Measurements from ENCODE around the gene ZNF524. TPM values are rescaled to one million over a fixed set of nuclear protein-coding genes. Genes with fewer than 3 reads are reported as not detected.
"Not testable (repeated sequence)": the region's sequence is repeated elsewhere in the genome, so short reads cannot be mapped to it uniquely, and the experiment has no call there.

ZNF524 gene
- polyA plus RNA-seq (ENCODE audit: insufficient read length) = 10.9 TPM

DNA sequence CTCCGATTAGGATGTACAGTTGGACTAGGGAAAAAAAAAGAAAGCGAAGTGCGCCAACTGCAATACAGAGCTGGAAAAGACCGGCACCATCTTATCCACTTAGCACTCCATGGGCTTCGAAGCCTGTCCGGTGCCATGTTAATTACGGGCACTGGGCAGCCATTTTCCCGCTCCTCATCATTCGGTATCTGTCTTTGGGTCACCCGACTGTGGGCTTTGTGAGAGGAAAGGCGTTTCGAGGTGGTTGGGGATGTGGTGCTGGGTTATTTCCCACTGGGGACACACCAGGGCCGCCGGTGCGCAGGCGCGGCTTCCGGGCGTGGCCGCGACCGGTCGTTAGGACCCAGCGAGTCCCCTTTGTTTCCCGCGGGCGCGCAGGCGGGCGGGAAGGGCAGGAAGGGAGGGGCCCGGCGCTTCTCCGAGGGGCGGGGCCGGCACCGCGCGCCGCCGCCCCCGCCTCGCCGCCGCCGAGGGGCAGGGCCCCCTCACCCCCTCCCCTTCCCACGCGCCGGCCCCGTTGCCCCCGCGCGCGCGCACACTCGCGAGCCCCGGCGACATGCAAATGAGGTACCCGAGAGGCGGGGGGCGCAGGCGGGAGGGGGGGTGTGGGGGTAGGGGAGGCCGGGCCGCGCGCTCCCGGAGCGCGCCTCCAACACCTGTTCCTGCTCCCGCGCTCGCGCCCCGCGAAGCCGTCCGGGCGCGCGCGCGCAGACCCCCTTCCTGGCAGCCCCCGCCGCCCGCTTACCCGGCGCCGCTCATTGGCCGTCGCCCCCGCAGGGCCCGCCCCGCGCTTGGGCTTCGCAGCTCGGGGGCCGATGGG, at the start of gene ZNF524:
TSS of gene ZNF524 (plus strand) at position 447 of the 820 bp plus-strand sequence. CDS start 1,825 bp downstream, outside the sequence.
- DNase-seq = peak; percentile 95

- no peak for DNase-seq
Observed at GRCh38 chr19:55550321-55550650, 49.8 kb upstream of the ZNF524 start.

GRCh38 chr19:55552206-55552605, 47.9 kb upstream of the ZNF524 start:
- no peak for DNase-seq

DNA sequence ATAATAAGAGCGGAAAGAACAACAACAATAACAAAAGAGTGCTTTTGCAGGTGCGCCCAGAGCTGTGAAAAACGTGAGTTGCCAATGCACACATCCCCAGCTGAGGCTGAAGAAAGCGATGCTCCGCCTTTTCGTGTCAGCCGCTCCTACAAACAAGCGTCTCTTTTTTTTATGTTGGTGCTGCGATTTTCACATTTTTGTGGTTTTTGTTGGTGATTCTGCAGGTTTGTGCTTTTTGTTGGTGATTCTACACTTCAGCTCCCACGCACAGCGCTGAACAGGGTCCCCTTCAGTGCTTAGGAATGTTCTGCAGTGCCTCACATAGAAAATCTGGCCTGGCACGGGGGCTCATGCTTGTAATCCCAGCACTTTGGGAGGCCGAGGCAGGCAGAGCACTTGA, 47.5 kb upstream of the ZNF524 start:
- DNase-seq = no peak

- DNase-seq = no peak
Observed at GRCh38 chr19:55553217-55554182, 46.6 kb upstream of the ZNF524 start.

- DNase-seq = no peak
Observed at GRCh38 chr19:55554302-55554701, 45.8 kb upstream of the ZNF524 start.

GRCh38 chr19:55554741-55555152, 45.3 kb upstream of the ZNF524 start:
- no peak for DNase-seq

- no peak for DNase-seq
Observed at GRCh38 chr19:55559684-55560083, 40.4 kb upstream of the ZNF524 start.

GRCh38 chr19:55563261-55563690, 36.8 kb upstream of the ZNF524 start:
- DNase-seq = no peak

DNA sequence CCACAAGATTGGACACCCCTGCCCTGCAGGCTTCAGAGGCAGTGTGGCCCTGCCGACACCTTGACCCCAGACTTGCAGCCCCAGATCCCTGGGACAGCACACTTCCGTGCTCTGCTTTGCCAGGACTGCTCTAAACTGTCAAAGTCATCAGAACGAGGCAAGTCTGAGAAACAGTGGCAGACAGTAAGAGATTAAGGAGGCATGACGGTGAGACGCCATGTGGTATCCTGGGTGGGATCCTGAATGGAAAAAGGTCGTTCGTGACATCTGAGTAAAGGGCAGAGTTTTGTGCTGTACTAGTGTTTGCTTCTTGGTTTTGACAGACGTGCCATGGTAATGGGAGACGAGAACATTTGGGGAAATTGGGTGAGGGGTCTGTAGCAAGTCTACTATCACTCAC, 33.3 kb upstream of the ZNF524 start:
- DNase-seq = no peak

- DNase-seq = no peak
Observed at GRCh38 chr19:55567708-55568328, 32.3 kb upstream of the ZNF524 start.

- not testable (repeated sequence) for DNase-seq
Observed at GRCh38 chr19:55569477-55569876, 30.6 kb upstream of the ZNF524 start.

GRCh38 chr19:55573929-55574328, 26.2 kb upstream of the ZNF524 start:
- DNase-seq = not testable (repeated sequence)

DNA sequence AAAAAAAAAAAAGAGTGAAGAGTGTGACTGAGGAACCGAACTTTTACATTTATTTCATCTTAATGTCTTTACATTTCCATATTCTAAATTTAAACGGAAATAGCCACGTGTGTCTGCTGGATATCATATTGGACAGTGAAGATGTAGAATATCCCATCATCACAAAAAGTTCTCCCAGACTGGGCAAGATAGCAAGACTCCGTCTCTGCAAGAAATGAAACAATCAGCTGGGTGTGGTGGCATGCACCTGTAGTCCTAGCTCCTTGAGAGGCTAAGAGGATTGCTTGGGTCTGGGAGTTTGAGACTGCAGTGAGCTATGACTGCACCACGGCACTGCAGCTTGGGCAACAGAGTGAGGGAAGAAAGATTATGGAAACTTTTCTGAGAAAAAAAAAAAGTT, 23.3 kb upstream of the ZNF524 start:
- DNase-seq = no peak

GRCh38 chr19:55578031-55578760, 21.9 kb upstream of the ZNF524 start:
- DNase-seq = no peak

DNA sequence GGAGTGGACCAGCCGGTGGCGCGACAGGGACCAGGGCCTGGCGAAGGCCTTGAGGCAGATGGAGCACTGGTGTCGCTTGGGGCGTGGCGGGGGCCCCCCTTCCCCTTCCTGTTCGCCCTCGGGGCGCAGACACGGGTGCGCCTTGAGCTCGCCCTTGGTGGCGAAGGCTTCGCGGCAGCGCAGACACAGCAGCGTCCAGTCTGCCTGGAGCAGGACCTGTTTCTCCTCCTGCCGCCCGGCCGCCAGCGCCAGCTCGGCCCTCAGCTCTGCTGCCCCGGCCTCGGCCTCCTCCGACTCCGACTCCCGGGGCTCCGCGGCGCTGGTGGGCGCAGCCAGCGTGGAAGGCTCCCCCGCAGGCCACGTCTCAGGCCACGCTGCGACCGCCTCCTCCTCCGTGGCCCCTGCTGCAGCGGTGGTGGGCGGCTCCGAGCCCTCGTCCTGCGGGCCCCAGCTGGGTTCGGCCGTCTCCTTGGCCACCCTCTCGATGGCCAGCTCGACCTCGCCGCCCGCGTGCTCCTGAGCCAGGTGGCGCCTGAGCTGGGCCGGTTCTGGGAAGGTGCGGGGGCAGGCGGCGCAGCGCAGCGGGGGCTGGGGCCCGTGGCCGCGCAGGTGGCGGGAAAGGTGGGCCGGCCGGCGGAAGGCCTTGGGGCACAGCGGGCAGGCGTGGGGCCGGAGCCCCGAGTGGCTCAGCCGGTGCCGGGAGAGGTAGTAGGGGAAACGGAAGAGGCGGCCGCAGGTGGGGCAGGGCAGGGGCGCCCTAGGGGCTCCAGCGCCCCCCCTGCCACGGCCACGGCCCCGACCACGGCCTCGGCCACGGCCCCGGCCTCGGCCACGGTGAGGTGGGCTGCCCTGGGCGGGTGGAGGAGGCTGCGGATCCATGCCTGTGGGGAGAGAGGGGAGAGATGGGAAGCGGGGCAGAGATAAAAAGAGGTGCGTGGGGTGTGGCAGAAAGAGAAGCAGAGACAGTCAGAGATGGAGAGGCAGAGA, 21.0 kb upstream of the ZNF524 start:
- DNase-seq = no peak

- peak; percentile 58 for DNase-seq
Observed at GRCh38 chr19:55579766-55580621, 20.1 kb upstream of the ZNF524 start.

DNA sequence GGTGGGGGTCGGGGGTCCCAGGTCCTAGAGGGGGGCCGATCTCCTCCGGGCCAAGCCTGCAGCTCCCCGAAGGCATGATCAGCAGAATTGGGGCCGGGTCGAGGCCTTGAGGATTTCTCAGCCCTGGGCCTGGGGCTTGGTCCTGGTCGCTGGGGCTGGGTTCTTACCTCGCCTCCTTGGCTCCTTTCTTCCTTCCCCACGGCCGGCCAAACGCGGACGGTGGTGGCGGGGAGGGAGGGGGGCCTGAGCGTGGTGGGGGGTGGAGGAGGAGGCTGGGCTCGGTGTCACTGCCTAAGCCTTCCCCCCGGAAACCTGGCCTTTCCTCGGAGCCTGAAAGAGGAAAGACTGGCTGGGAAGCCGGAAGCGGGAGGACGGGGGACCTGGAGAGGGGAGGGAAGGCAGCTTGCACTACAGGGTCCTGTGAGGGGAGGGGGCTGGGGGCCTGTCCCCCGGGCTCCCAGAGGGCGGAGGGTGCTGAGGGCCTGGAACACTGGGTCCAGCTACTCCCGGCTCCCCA, 19.4 kb upstream of the ZNF524 start, which contains the start of gene ZNF579:
TSS of gene ZNF579 (minus strand) at position 221 of the 517 bp plus-strand sequence. CDS start 1,209 bp downstream, outside the sequence.
- peak; percentile 91 for DNase-seq

DNA sequence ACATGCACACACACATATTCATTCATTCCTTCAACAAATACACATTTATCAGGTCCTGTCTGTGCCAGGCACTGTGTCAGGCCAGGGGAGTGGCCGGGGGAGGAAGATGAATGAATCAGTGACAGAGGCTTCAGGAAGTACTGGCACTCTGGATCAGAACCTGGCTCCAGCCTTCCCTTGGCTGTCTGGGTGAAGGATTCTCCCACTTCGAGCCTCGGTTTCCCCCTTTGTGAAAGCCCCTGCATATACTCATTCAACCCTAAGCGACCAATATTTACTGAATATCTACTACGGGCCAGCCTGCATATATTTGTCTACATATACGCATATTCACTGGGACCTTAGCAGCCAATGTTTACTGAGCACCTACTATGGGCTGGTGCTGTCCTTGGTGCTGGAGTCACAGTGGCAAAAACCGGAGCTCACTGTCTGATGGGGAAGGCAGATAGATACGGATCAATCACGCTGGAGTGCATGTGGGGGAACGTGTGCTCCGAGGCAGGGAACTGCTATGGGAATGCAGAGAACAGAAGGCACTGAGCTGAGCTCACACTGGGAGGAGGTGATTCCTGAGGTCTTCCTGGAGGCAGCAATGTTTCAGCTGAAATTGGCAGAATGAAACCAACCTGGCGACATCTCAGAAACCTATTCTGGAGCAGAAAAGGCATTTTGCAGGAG, 18.8 kb upstream of the ZNF524 start:
- no peak for DNase-seq

Data from hindlimb muscle (tissue), 1 donor.